H9 (cell line): ENCODE results near the gene SYS1. TPM values are rescaled to one million over a fixed set of nuclear protein-coding genes. Genes with fewer than 3 reads are reported as not detected.

Source experiments
- DNase-seq: peaks from one replicate; pipeline ENCODE4 v3.0.0-alpha.2; 2017
- H2AFZ ChIP-seq: one replicate; pipeline ENCODE4 v1.6.1; 2013; ENCODE audit warnings: mild to moderate bottlenecking, low read length, control low read depth, moderate library complexity
- H2AK5ac ChIP-seq: 2 replicates; pipeline ENCODE4 v1.6.1; 2013; ENCODE audit warnings: low read length, control low read depth, mixed read lengths; ENCODE audit not compliant: insufficient read length
- H2BK120ac ChIP-seq: one replicate; pipeline ENCODE4 v1.6.1; 2013; ENCODE audit warnings: low read depth, mild to moderate bottlenecking, low read length, control low read depth, inconsistent platforms; ENCODE audit not compliant: poor library complexity, severe bottlenecking
- H2BK12ac ChIP-seq: 2 replicates; pipeline ENCODE4 v1.6.1; 2013; ENCODE audit warnings: low read length, control low read depth, mixed read lengths, low read depth; ENCODE audit not compliant: insufficient read length
- H2BK15ac ChIP-seq: 2 replicates; pipeline ENCODE4 v1.6.1; 2013; ENCODE audit warnings: low read depth, low read length, control low read depth
- H2BK20ac ChIP-seq: one replicate; pipeline ENCODE4 v1.6.1; 2013; ENCODE audit warnings: low read depth, mild to moderate bottlenecking, low read length, control low read depth, inconsistent platforms; ENCODE audit not compliant: poor library complexity, severe bottlenecking
- H2BK5ac ChIP-seq: 2 replicates; pipeline ENCODE4 v1.6.1; 2013; ENCODE audit warnings: low read length, control low read depth, mixed read lengths; ENCODE audit not compliant: insufficient read length
- H3K14ac ChIP-seq: 2 replicates; pipeline ENCODE4 v1.6.1; 2013; ENCODE audit warnings: low read length, control low read depth; ENCODE audit not compliant: insufficient read depth
- H3K18ac ChIP-seq: 2 replicates; pipeline ENCODE4 v1.6.1; 2013; ENCODE audit warnings: low read depth, mild to moderate bottlenecking, mixed read lengths, low read length, control low read depth; ENCODE audit not compliant: insufficient read length
- H3K23ac ChIP-seq: 2 replicates; pipeline ENCODE4 v1.6.1; 2013; ENCODE audit warnings: low read length, control low read depth, mixed read lengths, low read depth; ENCODE audit not compliant: insufficient read length
- H3K23me2 ChIP-seq: 2 replicates; pipeline ENCODE4 v1.6.1; 2013; ENCODE audit warnings: low read depth, mild to moderate bottlenecking, mixed read lengths, low read length, control low read depth; ENCODE audit not compliant: insufficient read length, poor library complexity, severe bottlenecking
- H3K27ac ChIP-seq: 2 replicates; pipeline ENCODE4 v1.5.1; 2013; ENCODE audit warnings: low read length, control low read depth, mixed read lengths, low read depth; ENCODE audit not compliant: insufficient read length
- H3K27me3 ChIP-seq: 2 replicates; pipeline ENCODE4 v1.6.1; 2013; ENCODE audit warnings: low read length, control low read depth, inconsistent platforms; ENCODE audit not compliant: insufficient read depth
- H3K4ac ChIP-seq: 2 replicates; pipeline ENCODE4 v1.6.1; 2013; ENCODE audit warnings: low read depth, mild to moderate bottlenecking, control low read depth, inconsistent platforms, low read length, moderate library complexity
- H3K4me1 ChIP-seq: 2 replicates; pipeline ENCODE4 v1.6.1; 2013; ENCODE audit warnings: low read length, control low read depth, inconsistent platforms; ENCODE audit not compliant: insufficient read depth
- H3K4me2 ChIP-seq: 2 replicates; pipeline ENCODE4 v1.6.1; 2013; ENCODE audit warnings: low read length, control low read depth, mixed read lengths; ENCODE audit not compliant: insufficient read length, insufficient read depth
- H3K56ac ChIP-seq: 2 replicates; pipeline ENCODE4 v1.6.1; 2013; ENCODE audit warnings: low read depth, mild to moderate bottlenecking, mixed read lengths, low read length, control low read depth; ENCODE audit not compliant: insufficient read length
- H3K79me1 ChIP-seq: 2 replicates; pipeline ENCODE4 v1.6.1; 2013; ENCODE audit warnings: low read depth, mild to moderate bottlenecking, moderate library complexity, low read length, control low read depth, inconsistent platforms; ENCODE audit not compliant: insufficient read depth, poor library complexity, severe bottlenecking
- H3K79me2 ChIP-seq: 2 replicates; pipeline ENCODE4 v1.6.1; 2013; ENCODE audit warnings: low read length, control low read depth, inconsistent platforms; ENCODE audit not compliant: insufficient read depth
- H3K9ac ChIP-seq: 2 replicates; pipeline ENCODE4 v1.6.1; 2013; ENCODE audit warnings: low read length, control low read depth, mixed read lengths; ENCODE audit not compliant: insufficient read length; ENCODE audit errors: extremely low read depth
- H3K9me3 ChIP-seq: one replicate; pipeline ENCODE4 v1.6.1; 2013; ENCODE audit warnings: low read depth, low read length, inconsistent platforms; ENCODE audit not compliant: control insufficient read depth
- H3T11ph ChIP-seq: one replicate; pipeline ENCODE4 v1.6.1; 2013; ENCODE audit warnings: mild to moderate bottlenecking, low read length, control low read depth, inconsistent platforms
- H4K20me1 ChIP-seq: one replicate; pipeline ENCODE4 v1.6.1; 2013; ENCODE audit not compliant: control insufficient read depth, insufficient read length, insufficient read depth
- H4K5ac ChIP-seq: 2 replicates; pipeline ENCODE4 v1.6.1; 2013; ENCODE audit warnings: low read depth, mild to moderate bottlenecking, mixed read lengths, low read length, control low read depth; ENCODE audit not compliant: insufficient read length
- H4K8ac ChIP-seq: replicated peaks from 2 replicates; pipeline ENCODE4 v1.6.1; 2013; ENCODE audit warnings: low read length, control low read depth, mixed read lengths, low read depth; ENCODE audit not compliant: insufficient read length
- H4K91ac ChIP-seq: 2 replicates; pipeline ENCODE4 v1.6.1; 2013; ENCODE audit warnings: low read depth, mild to moderate bottlenecking, moderate library complexity, mixed read lengths, low read length, control low read depth; ENCODE audit not compliant: insufficient read length
- H3K27ac Mint-ChIP-seq, 3 experiments: 2 replicates in 2 of 3; 3 replicates in 1 of 3; pipeline ENCODE4 v1.8.0; 2020 to 2021; ENCODE audit warnings: mixed read lengths in 3 of 3, mild to moderate bottlenecking in 1 of 3, moderate library complexity in 1 of 3
- H3K27me3 Mint-ChIP-seq: 2 replicates; pipeline ENCODE4 v1.8.0; 2021; ENCODE audit warnings: low read depth, mild to moderate bottlenecking, moderate library complexity, mixed read lengths
- H3K36me3 Mint-ChIP-seq, 3 experiments: 2 replicates in 2 of 3; 3 replicates in 1 of 3; pipeline ENCODE4 v1.8.0; 2020 to 2021; ENCODE audit warnings: low read depth in 3 of 3, mixed read lengths in 3 of 3; ENCODE audit not compliant: insufficient read depth in 1 of 3
- H3K4me1 Mint-ChIP-seq, 2 experiments: 2 replicates each; pipeline ENCODE4 v1.8.0; 2020; ENCODE audit warnings: mixed read lengths in 2 of 2
- H3K4me3 Mint-ChIP-seq, 2 experiments: 2 replicates in 1 of 2; 3 replicates in 1 of 2; pipeline ENCODE4 v1.8.0; 2020 to 2021; ENCODE audit warnings: mild to moderate bottlenecking in 2 of 2, mixed read lengths in 2 of 2, moderate library complexity in 1 of 2
- H3K9me3 Mint-ChIP-seq, 2 experiments: 2 replicates in 1 of 2; 3 replicates in 1 of 2; pipeline ENCODE4 v1.8.0; 2020; ENCODE audit warnings: mild to moderate bottlenecking in 2 of 2, mixed read lengths in 2 of 2, moderate library complexity in 1 of 2
- CTCF ChIP-seq: fragments of 200-600 bp; sonication (generic); conservative IDR thresholded peaks from 3 replicates; pipeline ENCODE4 v1.8.0; 2021; ENCODE audit warnings: antibody characterized with exemption, mild to moderate bottlenecking
- total RNA-seq: library from RNA; stranded (reverse); gene quantifications from 2 replicates; pipeline ENCODE4 v1.2.1, GENCODE V29; 2021

The SYS1 gene
- total RNA-seq, 1 experiment from 2014 or later: 21.0 TPM

GRCh38 chr20:45367126-45367525, 4.2 kb downstream of the SYS1 start:
- Histone ChIP-seq H4K5ac (no peak overlapping the region), H3K4ac (no peak overlapping the region), H2AFZ (no peak overlapping the region), H3K27me3 (no peaks in the 10 kb centered on the region), H3K18ac (no peak overlapping the region), H3K4me1 (peaks cover 6% of the 10 kb centered on the region; the same call in 1 of the 2 replicates), H3K4me2 (no peak overlapping the region), H2AK5ac (no peak overlapping the region), H3K27ac (no peak overlapping the region), H3K23me2 (peaks cover 9% of the 10 kb centered on the region), H2BK20ac (no peak overlapping the region), H3K79me2 (no peaks in the 10 kb centered on the region; the same call in 1 of the 2 replicates), H3T11ph (no peak overlapping the region), H3K23ac (no peak overlapping the region), H3K79me1 (peaks cover 2% of the 10 kb centered on the region), H2BK120ac (no peak overlapping the region), H2BK12ac (no peak overlapping the region), H4K91ac (no peak overlapping the region), H4K8ac (no peak overlapping the region), H3K56ac (no peak overlapping the region), H2BK15ac (no peak overlapping the region), H3K14ac (no peak overlapping the region), H3K9ac (no peak overlapping the region), H3K9me3 (no peaks in the 10 kb centered on the region), H2BK5ac (no peak overlapping the region), H4K20me1 (no peaks in the 10 kb centered on the region)
- Mint-ChIP-seq H3K9me3 (no peaks in the 10 kb centered on the region), H3K4me1 (peaks cover 9 to 10% of the 10 kb centered on the region in 2 experiments), H3K4me3 (no peak overlapping the region), H3K27me3 (peaks cover under 1% of the 10 kb centered on the region; the same call in 1 of the 2 replicates), H3K27ac (no peak overlapping the region), H3K36me3 (peaks cover 6 to 35% (median 20%) of the 10 kb centered on the region in 3 experiments; a peak in 6 of 7 replicates)
- no peak for DNase-seq
- no peak for TF ChIP-seq CTCF
